Hematopoietic multipotent progenitor cell (in vitro differentiated cells): ENCODE measurements around the gene FAM241A. TPM values are rescaled to one million over a fixed set of nuclear protein-coding genes. Genes with fewer than 3 reads are reported as not detected.
"Not testable (repeated sequence)": the region's sequence is repeated elsewhere in the genome, so short reads cannot be mapped to it uniquely, and the experiment has no call there.

Experiments
- DNase-seq, 3 donors: peaks; one replicate each; pipeline ENCODE4 v3.0.0-alpha.2; 2011 to 2015; ENCODE audit warnings: low read depth in 2 of 3, low spot score in 2 of 3
- total RNA-seq: library from RNA; depleted of rRNA; stranded (reverse); fragments of >200 nt; gene quantifications from one replicate; pipeline ENCODE4 v1.2.3, GENCODE V29; 2012

The FAM241A gene
- 1.3 TPM for total RNA-seq

- peak; percentile 67 to 91 (median 82) for DNase-seq
Observed at GRCh38 chr4:112145326-112145789, at the start of gene FAM241A. Gene FAM241A, plus strand, starts transcription at chr4:112145454. Its CDS starts 127 bp downstream, at chr4:112145581.

DNA sequence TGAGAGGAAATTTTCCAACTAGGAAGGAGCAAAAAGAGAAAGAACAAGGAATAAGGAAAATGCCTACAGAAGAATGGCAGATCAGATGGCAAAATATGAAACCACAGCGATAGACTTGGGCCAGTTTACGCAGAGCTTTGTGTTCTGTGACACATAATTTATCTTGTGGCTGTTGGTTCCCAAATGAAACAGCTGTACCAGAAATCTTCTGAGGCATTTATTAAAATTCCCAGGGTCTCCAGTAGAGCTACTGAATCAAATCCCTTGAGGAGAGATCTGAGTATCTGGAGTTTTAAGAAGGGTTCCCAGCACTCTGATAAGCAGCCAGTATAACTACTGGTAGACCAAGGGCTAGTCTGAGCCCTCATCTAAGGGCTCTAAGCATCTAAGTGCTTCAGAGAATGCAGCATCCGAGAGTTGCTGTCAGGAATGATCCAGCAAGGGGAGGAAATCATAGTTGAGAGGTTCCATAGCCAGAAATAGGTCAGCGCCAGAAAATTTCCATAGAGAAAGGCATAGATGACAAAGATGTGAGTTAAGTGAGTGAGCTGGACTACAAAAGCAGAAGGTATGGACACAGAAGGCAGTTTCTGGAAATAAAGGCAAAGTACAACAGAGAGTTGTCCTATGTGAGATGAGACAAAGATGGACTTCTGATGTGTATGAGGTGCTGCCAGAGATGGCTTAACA lies 46.3 kb upstream of the FAM241A start:
- no peak for DNase-seq

- DNase-seq: peak; percentile 11 to 78 (median 39)
Observed at GRCh38 chr4:112099701-112100297, 45.5 kb upstream of the FAM241A start.

DNA sequence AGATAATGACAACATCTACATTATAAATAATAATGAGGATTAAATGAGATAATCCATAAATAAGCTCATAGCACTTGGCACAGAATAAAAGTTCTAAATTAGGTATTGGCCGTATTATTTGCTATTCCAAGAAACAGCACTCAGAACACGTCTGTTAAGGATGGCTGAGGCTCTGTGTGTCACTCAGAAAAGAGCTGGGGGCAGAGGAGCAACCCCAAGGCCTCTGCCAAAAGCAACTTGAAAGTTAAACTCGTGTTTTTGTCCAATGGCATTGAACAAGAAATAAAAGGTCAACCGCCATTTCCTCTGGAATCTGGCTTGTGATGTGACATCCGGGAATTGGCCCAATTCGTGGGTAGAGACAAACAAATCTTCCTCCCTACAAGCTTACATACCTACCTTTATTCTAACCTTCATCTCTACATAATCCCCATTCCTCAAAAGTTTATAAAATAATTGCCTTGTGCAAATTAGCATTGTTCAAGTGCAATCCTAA lies 42.3 kb upstream of the FAM241A start:
- no peak for DNase-seq

- DNase-seq: no peak
Observed at GRCh38 chr4:112105201-112105969, 39.9 kb upstream of the FAM241A start.

DNA sequence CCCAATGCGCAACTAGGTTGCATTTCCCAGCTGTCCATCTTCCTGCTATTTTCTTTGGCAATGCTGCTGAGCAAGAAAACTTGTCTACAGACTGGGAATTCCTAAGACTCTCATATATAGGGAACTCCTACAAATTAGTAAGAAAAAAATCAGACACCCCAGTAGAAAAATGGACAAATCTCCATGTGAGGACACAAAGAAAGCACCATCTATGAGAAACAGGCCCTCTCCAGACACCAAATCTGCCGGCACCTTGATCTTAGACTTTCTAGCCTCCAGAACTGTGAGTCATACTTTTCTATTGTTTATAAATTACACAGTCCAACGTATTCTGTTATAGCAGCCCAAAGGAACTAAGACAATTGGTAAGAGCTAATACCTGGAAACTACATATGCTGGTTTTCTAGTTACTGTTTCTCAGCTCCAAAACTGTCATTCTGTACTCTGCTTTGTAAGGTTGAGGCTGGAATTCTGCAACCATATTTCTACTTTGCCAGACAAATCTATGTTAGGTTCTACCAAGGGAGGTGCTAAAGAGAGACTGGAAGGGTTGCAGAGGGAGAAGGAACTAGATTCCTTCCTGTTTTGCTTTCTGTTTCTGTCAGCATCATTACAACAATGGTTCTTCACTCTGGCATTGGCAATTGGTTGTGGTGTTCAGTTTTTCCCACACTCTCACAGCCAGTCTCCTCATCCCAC lies 35.7 kb upstream of the FAM241A start:
- DNase-seq: no peak

- DNase-seq: no peak
Observed at GRCh38 chr4:112110059-112110425, 35.2 kb upstream of the FAM241A start.

DNA sequence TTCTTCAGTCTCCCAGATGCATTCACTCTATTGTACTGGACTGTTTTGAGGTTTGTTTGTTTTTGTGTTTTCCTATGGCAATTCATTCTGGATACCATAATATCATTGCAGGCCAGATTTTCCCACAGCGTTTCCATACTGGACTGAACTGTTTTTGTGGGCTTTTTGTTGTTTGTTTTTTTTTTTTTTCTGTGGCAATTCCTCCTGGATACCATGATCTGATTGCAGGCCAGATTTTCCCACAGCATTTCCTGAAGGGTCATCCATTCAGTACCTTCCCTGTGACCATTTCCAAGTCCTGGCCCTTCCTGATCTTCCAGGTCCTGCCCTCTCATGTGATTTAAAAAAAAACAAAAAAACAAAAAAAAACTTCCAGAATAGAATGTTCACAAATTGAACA lies 33.9 kb upstream of the FAM241A start:
- DNase-seq: no peak

DNA sequence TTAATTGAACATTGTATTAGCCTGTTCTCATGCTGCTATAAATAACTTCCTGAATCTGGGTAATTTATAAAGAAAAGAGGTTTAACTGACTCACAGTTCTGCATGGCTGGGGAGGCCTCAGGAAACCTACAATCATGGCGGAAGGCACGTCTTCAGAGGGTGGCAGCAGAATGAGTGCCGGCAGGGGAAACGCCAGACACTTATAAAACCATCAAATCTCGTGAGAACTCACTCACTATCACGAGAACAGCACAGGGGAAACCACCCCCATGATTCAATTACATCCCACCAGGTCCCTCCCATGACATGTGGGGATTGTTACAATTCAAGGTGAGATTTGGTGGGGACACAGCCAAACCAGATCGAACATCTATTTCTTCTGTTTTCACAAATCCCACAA lies 33.2 kb upstream of the FAM241A start:
- not testable (repeated sequence) for DNase-seq

- DNase-seq: no peak
Observed at GRCh38 chr4:112112590-112113170, 32.6 kb upstream of the FAM241A start.

DNA sequence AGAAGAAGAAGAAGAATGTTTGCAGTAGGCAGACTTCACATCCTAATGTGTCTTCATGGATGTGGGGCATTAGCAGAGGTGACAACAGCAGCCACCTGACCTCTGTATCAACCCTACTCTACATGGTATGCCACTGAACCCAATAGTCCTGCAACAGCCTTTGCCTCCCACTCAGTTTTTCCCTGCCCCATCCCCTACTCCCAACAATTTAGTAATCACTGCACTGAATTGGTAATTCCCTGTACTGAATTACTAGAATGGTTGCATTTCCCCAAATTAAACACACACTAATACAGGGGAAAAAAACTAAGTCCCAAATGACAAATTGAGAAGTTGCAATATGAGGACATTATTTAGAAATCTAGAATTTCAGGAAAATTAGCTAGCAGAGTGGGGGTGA lies 31.4 kb upstream of the FAM241A start:
- no peak for DNase-seq

GRCh38 chr4:112114452-112114851 lies 30.8 kb upstream of the FAM241A start:
- no peak for DNase-seq

DNA sequence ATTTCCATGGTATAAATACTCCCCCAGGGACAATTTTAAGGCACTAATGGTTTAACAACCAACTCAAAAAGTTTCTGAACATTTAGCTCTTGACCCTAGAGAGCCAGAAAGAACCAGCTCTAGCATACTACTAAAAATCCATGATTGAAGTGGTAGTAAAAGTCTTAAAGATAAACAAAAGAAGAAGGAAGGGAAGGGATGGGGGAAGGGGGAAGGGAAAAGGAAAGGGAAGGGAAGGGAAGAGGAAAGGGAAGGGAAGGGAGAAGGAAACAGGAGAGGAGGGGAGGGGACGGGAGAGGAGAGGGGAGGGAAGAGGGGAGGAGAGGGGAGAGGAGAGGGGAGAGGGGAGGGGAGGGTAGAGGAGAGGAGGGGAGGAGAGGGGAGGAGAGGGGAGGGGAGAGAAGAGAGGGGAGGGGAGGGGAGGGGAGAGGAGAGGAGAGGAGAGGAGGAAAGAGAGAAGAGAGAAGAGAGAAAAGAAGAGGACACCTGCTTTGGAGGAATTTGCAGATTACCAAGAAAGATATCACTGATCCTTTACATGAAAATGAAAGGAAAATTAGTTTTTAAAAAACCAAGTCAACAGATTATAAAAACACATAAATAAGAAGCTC lies 26.4 kb upstream of the FAM241A start:
- DNase-seq: no peak

GRCh38 chr4:112119353-112119783 lies 25.9 kb upstream of the FAM241A start:
- DNase-seq: peak in 1 of 3 donors; percentile 24

DNA sequence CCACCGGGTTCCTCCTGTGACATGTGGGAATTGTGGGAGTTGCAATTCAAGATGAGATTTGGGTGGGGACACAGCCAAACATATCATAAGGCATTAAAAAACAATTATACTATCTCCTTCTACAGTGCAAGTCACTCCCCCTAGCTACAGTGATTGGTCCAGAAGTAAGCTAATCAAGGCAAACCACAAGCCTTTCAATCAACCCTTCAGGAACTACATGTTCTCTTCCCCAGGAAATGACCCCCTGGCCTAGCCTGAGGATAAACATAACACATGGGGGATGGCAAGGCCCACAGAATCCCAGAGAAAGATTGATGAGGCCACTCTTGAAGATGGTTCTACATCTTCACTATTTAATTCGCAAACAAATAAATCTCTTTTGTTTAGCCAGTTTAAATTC lies 25.2 kb upstream of the FAM241A start:
- no peak for DNase-seq

DNA sequence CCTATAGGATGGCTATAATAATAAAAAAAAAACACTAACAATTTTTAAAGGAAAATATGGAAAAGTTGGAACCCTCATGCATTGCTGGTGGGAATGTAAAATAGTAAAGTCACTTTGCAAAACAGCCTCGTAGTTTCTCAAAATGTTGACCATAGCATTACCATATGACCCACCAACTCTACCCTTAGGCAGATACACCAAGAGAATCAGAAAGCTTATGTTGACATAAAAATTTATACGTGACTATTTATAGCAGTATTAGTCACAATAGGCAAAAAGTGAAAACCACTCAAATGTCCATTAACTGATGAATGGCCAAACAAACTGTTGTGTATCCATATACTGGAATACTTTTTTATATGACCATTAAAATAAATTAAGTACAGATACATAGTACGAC lies 19.8 kb upstream of the FAM241A start:
- no peak for DNase-seq

DNA sequence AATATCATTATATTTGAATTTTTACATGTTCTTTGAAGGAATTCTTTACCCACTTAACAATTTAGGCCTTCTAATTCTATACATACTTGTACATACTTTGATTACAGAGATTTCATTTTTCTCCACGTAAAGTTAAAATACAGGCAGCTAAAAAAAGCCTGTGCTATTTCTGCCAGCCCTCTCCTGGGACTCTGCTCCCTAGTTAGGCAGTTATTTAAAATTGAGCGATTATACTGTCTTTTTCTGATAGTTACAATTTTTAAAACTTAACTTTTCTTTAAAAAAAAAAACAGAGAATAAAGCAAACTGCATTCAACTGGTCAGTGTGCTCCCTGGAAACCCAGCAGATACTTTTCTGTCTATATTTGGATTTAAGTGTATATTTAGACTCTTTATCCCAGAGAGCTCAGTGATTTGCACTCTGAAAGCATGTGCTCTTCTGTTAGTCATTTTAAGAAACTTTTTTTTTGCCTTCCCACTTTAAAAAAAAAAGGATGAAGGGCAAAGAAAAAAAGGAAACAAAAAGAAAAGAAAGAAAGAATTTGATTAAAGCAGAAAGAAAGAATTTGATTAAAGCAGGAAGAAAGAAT lies 18.1 kb upstream of the FAM241A start:
- DNase-seq: no peak

DNA sequence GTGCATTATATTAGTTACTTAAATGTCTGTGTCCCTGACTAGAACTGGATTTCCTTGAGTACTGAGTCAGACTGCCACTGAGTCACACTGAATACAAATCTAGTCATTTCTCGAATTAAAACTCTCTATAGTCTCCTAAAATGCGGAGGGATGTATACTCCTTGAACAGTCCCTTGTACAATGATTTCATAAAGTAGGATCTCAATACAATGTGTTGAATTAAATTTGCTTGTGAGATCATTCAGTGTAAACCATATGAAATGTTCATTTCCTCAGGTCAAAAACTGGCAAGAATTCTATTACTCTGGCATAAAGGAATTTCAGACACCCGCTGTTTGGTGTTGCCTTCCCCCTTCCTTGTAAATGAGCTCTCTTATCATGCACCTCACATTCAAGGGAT lies 17.5 kb upstream of the FAM241A start:
- no peak for DNase-seq

GRCh38 chr4:112128452-112128851 lies 16.8 kb upstream of the FAM241A start:
- DNase-seq: no peak

GRCh38 chr4:112130906-112131305 lies 14.3 kb upstream of the FAM241A start:
- no peak for DNase-seq
